Thymus (tissue), 11 donors: ENCODE results near the gene MIXL1. TPM values are rescaled to one million over a fixed set of nuclear protein-coding genes. Genes with fewer than 3 reads are reported as not detected.
A peak's percentile ranks its signal among the peaks of the same experiment; 100 is the strongest.
"Not testable (repeated sequence)": the region's sequence is repeated elsewhere in the genome, so short reads cannot be mapped to it uniquely, and the experiment has no call there.

Experiments
- DNase-seq, 9 donors: peaks; one replicate each; pipeline ENCODE4 v3.0.0-alpha.2; 2013; ENCODE audit warnings: low spot score in 9 of 9, low read depth in 6 of 9, missing footprints in 1 of 9
- H3K27ac ChIP-seq, 2 donors: one replicate each; pipeline ENCODE4 v1.5.1; 2013; ENCODE audit warnings: control low read depth in 1 of 2, low read depth in 1 of 2, low read length in 1 of 2, mild to moderate bottlenecking in 1 of 2, moderate library complexity in 1 of 2
- H3K27me3 ChIP-seq, 2 donors: one replicate each; pipeline ENCODE4 v1.5.1; 2013; ENCODE audit warnings: low read length in 1 of 2; ENCODE audit not compliant: control insufficient read depth in 2 of 2, insufficient read depth in 1 of 2
- H3K36me3 ChIP-seq, 2 donors: one replicate each; pipeline ENCODE4 v1.5.1; 2013; ENCODE audit warnings: low read length in 1 of 2, mild to moderate bottlenecking in 1 of 2, moderate library complexity in 1 of 2; ENCODE audit not compliant: control insufficient read depth in 2 of 2, insufficient read depth in 2 of 2
- H3K4me1 ChIP-seq, 2 donors: one replicate each; pipeline ENCODE4 v1.5.1; 2013; ENCODE audit warnings: low read length in 2 of 2; ENCODE audit not compliant: control insufficient read depth in 2 of 2, insufficient read depth in 2 of 2
- H3K4me3 ChIP-seq, 2 donors: one replicate each; pipeline ENCODE4 v1.5.1; 2013; ENCODE audit warnings: low read length in 2 of 2, control low read depth in 1 of 2, mild to moderate bottlenecking in 1 of 2
- H3K9me3 ChIP-seq, 2 donors: one replicate each; pipeline ENCODE4 v1.5.1; 2013; ENCODE audit warnings: low read length in 1 of 2, mild to moderate bottlenecking in 1 of 2; ENCODE audit not compliant: control insufficient read depth in 2 of 2, insufficient read depth in 1 of 2
- WGBS: extraction: QIAGEN DNeasy Blood & Tissue Kit; methylation state at CpG from one replicate; pipeline ENCODE4 v1.1.7; 2013; 5-methylcytosine and 5-hydroxymethylcytosine counted together
- polyA plus RNA-seq: library from polyadenylated mRNA; stranded (reverse); fragments of 200-250 nt; gene quantifications from one replicate; pipeline ENCODE4 v1.2.3, GENCODE V29; 2013
- total RNA-seq: library from RNA; stranded (reverse); fragments of 120-200 nt; gene quantifications from one replicate; pipeline ENCODE4 v1.2.4, GENCODE V29; 2013
- donor health status: healthy.

Gene MIXL1
- total and polyA plus RNA-seq, 2 donors: 0.09 to 0.30 TPM

DNA sequence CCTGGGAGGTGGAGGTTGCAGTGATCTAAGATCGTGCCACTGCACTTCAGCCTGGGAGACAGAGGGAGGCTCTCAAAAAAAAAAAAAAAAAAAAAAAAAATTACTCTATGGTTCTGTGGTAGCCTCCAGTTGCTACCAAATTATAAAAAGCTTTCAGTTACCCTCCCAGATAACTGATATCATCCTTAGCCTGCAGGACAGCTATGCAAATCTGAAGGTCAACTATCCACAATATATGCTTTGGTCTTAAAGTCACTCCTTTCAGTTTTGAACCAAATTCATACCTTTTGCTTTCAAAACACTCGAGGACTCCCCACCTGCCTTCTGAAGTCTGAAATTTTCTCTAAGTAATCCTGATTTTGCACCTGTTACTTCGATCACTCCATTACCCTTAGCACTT is 3.1 kb downstream of the MIXL1 start:
- Histone ChIP-seq H3K27me3 (peaks cover 14 to 30% of the 10 kb centered on the region in 2 donors), H3K27ac (no peak overlapping the region), H3K36me3 (peaks cover 0 to 9% of the 10 kb centered on the region in 2 donors), H3K4me1 (peaks cover 2 to 5% of the 10 kb centered on the region in 2 donors), H3K4me3 (no peak overlapping the region), H3K9me3 (peaks cover 0 to 2% of the 10 kb centered on the region in 2 donors)
- no peak for DNase-seq
- whole genome bisulfite sequencing: 85% methylated on average over 3 of the region's 3 CpGs

DNA sequence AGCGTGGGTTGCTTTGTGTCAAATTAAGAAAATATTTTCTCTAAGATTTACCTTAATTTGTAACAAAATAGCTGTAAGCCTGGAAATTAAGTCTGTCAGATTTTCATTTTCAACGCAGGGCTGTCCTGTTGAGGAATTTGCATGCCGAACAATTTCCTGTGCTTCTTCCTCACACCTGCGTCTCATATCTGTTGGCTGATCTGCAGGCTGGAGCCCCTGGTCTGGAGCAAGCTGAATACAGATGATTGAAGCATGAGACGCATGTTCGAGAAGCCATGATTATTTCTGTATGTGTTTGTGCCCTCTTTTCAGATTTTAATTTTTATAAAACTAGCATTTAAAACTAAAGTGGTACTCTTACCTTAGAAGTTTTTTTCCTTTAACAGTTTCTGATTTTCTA is 9.8 kb downstream of the MIXL1 start:
- no peaks in the 10 kb centered on the region for H3K27me3 ChIP-seq
- peaks cover 0 to 2% of the 10 kb centered on the region in 2 donors for H3K4me1 ChIP-seq
- H3K27ac ChIP-seq: no peak overlapping the region
- DNase-seq: peak in 3 of 9 donors; percentile 6 to 29 (median 18)
- H3K9me3 ChIP-seq: no peaks in the 10 kb centered on the region
- 62% methylated on average over 6 of the region's 6 CpGs for WGBS
- H3K4me3 ChIP-seq: no peak overlapping the region
- peaks cover 5 to 30% of the 10 kb centered on the region in 2 donors for H3K36me3 ChIP-seq

DNA sequence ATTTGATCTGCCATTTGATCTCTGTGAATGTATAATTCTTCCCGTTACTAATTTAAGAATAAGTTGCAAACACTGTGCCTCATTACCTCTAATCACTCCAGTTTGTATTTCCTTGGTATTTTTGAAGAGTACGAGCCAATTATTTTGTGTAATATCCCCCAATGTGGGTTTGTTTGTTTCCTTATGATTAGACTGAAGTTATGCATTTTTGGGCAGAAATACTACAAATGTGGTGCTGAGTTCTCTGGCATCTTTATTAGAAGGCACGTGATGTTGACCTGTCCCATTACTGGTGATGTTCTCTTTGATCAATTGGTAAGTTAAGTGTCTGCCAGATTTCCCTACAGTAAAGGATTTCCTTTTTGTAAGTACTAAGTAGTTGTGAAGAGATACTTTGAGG is 10.3 kb downstream of the MIXL1 start:
- WGBS: 95% methylated on average over 3 of the region's 3 CpGs
- no peak overlapping the region for H3K4me3 ChIP-seq

DNA sequence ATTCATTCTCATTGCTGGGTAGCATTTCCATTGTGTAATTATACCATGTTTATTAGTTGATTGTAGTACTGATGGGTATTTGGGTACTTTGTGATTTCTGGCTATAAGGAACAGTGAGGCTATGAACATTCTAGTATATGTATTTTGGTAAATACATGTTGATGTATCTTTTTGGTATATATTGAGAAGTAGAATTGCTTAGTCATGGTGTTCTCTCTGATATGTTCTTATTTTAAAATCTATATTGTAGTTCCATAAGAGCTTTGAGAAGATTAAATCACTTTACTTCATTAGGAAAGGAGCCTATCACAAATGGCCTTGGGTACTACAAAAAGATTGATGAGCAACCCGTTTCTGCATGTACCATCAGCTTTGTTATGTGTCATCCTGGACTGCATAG is 13.4 kb downstream of the MIXL1 start:
- Histone ChIP-seq H3K4me3 (no peak overlapping the region), H3K36me3 (peaks cover 5 to 31% of the 10 kb centered on the region in 2 donors), H3K4me1 (peaks cover 0 to 2% of the 10 kb centered on the region in 2 donors), H3K27me3 (no peaks in the 10 kb centered on the region), H3K27ac (no peak overlapping the region), H3K9me3 (no peaks in the 10 kb centered on the region)
- WGBS: 99% methylated on average over 1 of the region's 1 CpG
- no peak for DNase-seq

More for the DNA sequence above, 10.3 kb downstream of the MIXL1 start:
- Histone ChIP-seq H3K27me3 (no peaks in the 10 kb centered on the region), H3K36me3 (peaks cover 5 to 33% of the 10 kb centered on the region in 2 donors), H3K27ac (no peak overlapping the region), H3K9me3 (no peaks in the 10 kb centered on the region), H3K4me1 (peaks cover 0 to 2% of the 10 kb centered on the region in 2 donors)
- no peak for DNase-seq

DNA sequence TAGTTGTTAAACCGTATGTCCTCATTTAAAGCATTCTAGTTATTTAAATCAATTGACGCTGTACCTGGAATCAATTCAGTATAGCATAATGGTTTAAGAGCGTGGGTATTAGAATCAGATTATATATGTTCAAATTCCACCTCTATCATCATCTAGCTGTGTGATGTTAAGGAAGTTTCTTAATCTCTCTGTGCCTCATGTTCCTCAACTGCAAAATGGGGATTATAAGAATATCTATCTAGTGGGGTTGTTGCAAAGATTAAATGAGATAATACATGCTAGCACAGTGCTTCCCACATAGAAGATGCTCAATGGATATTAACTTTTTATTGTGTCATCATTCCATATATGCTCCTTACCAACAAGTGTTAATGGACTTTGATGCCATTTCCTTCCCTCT is 16.0 kb downstream of the MIXL1 start:
- Histone ChIP-seq H3K9me3 (no peaks in the 10 kb centered on the region), H3K4me1 (no peaks in the 10 kb centered on the region), H3K27ac (no peak overlapping the region), H3K27me3 (no peaks in the 10 kb centered on the region), H3K36me3 (peaks cover 0 to 30% of the 10 kb centered on the region in 2 donors), H3K4me3 (no peak overlapping the region)
- WGBS: 98% methylated on average over 3 of the region's 3 CpGs
- no peak for DNase-seq

GRCh38 chr1:226248091-226248490 is 24.6 kb downstream of the MIXL1 start:
- Histone ChIP-seq H3K27me3 (no peaks in the 10 kb centered on the region), H3K36me3 (peaks cover 0 to 21% of the 10 kb centered on the region in 2 donors), H3K4me3 (no peak overlapping the region), H3K27ac (no peak overlapping the region), H3K4me1 (no peaks in the 10 kb centered on the region), H3K9me3 (no peaks in the 10 kb centered on the region)
- 87% methylated on average over 2 of the region's 2 CpGs for WGBS
- DNase-seq: no peak

DNA sequence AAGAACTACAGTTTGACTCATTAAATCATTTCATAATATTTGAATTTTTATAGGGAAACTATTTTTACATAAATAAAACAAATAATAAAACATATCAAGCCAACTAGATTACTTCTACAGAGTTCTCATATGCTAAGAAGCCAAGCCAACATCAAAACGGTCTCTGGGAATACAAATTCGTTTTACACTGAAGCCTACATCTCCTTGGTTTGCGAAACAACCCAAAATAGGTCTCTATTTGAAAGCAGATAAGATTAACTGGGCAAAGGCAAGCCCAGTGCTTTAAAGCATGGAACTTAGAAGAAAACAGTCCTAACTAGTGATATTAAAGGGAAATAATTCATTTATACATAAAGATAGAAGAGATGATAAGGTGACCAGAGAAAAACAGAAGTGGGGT is 25.3 kb downstream of the MIXL1 start:
- Histone ChIP-seq H3K36me3 (peaks cover under 1 to 26% of the 10 kb centered on the region in 2 donors), H3K27ac (no peak overlapping the region), H3K4me3 (no peak overlapping the region), H3K4me1 (no peaks in the 10 kb centered on the region), H3K27me3 (no peaks in the 10 kb centered on the region), H3K9me3 (no peaks in the 10 kb centered on the region)
- DNase-seq: no peak
- WGBS: 97% methylated on average over 3 of the region's 3 CpGs

- no peaks in the 10 kb centered on the region for H3K9me3 ChIP-seq
- 97% methylated on average over 1 of the region's 1 CpG for WGBS
- H3K27me3 ChIP-seq: no peaks in the 10 kb centered on the region
- no peaks in the 10 kb centered on the region for H3K4me1 ChIP-seq
- H3K27ac ChIP-seq: no peak overlapping the region
- no peak overlapping the region for H3K4me3 ChIP-seq
- H3K36me3 ChIP-seq: peaks cover 3 to 25% of the 10 kb centered on the region in 2 donors
- no peak for DNase-seq
These were observed 27.0 kb downstream of the MIXL1 start for GRCh38 chr1:226250511-226250910.

- whole genome bisulfite sequencing: 98% methylated on average over 7 of the region's 7 CpGs
- DNase-seq: not testable (repeated sequence)
These were observed 29.4 kb downstream of the MIXL1 start for GRCh38 chr1:226252841-226253240.

GRCh38 chr1:226253933-226254332 is 30.5 kb downstream of the MIXL1 start:
- H3K36me3 ChIP-seq: peaks cover 3 to 29% of the 10 kb centered on the region in 2 donors
- no peak for DNase-seq
- H3K27me3 ChIP-seq: no peaks in the 10 kb centered on the region
- H3K27ac ChIP-seq: no peak overlapping the region
- H3K4me3 ChIP-seq: no peak overlapping the region
- H3K9me3 ChIP-seq: peaks cover 0 to 3% of the 10 kb centered on the region in 2 donors
- no peaks in the 10 kb centered on the region for H3K4me1 ChIP-seq
- WGBS: over 99% methylated on average over 4 of the region's 4 CpGs

More at GRCh38 chr1:226252841-226253240, 29.4 kb downstream of the MIXL1 start:
- H3K4me3 ChIP-seq, H3K27me3 ChIP-seq, H3K27ac ChIP-seq, H3K4me1 ChIP-seq, H3K9me3 ChIP-seq: not testable (repeated sequence)
- peaks cover 3 to 26% of the 10 kb centered on the region in 2 donors for H3K36me3 ChIP-seq
